ENCODE measurements around the gene RAB11FIP4.
"Not testable (repeated sequence)": the region's sequence is repeated elsewhere in the genome, so short reads cannot be mapped to it uniquely, and the experiment has no call there.

Gene RAB11FIP4

GRCh38 chr17:31433091-31433790 is 41.8 kb downstream of the RAB11FIP4 start:
- no peak for DNase-seq (ENCODE audit: low spot score)

- no peak for DNase-seq (ENCODE audit: low spot score)
Measured at GRCh38 chr17:31433811-31434726, 42.6 kb downstream of the RAB11FIP4 start.

GRCh38 chr17:31434727-31435050 is 43.2 kb downstream of the RAB11FIP4 start:
- DNase-seq (ENCODE audit: low spot score): no peak

GRCh38 chr17:31435581-31435980 is 44.1 kb downstream of the RAB11FIP4 start:
- DNase-seq (ENCODE audit: low spot score): no peak

- DNase-seq (ENCODE audit: low spot score): no peak
Measured at GRCh38 chr17:31437720-31438400, 46.4 kb downstream of the RAB11FIP4 start.

- DNase-seq (ENCODE audit: low spot score): no peak
Measured at GRCh38 chr17:31439716-31440115, 48.2 kb downstream of the RAB11FIP4 start.

- no peak for DNase-seq (ENCODE audit: low spot score)
Measured at GRCh38 chr17:31442276-31442675, 50.8 kb downstream of the RAB11FIP4 start.

GRCh38 chr17:31442856-31443255 is 51.4 kb downstream of the RAB11FIP4 start:
- DNase-seq (ENCODE audit: low spot score): not testable (repeated sequence)

- DNase-seq (ENCODE audit: low spot score): no peak
Measured at GRCh38 chr17:31443386-31443785, 51.9 kb downstream of the RAB11FIP4 start.

- DNase-seq (ENCODE audit: low spot score): no peak
Measured at GRCh38 chr17:31444026-31444425, 52.6 kb downstream of the RAB11FIP4 start.

GRCh38 chr17:31446195-31446967 is 54.9 kb downstream of the RAB11FIP4 start:
- DNase-seq (ENCODE audit: low spot score): no peak

GRCh38 chr17:31448467-31449077 is 57.1 kb downstream of the RAB11FIP4 start:
- DNase-seq (ENCODE audit: low spot score): no peak

- no peak for DNase-seq (ENCODE audit: low spot score)
Measured at GRCh38 chr17:31449111-31449510, 57.6 kb downstream of the RAB11FIP4 start.

- no peak for DNase-seq (ENCODE audit: low spot score)
Measured at GRCh38 chr17:31449746-31450145, 58.3 kb downstream of the RAB11FIP4 start.

GRCh38 chr17:31452101-31452500 is 60.6 kb downstream of the RAB11FIP4 start:
- DNase-seq (ENCODE audit: low spot score): no peak

GRCh38 chr17:31452561-31453110 is 61.2 kb downstream of the RAB11FIP4 start:
- no peak for DNase-seq (ENCODE audit: low spot score)

- no peak for DNase-seq (ENCODE audit: low spot score)
Measured at GRCh38 chr17:31453896-31454295, 62.4 kb downstream of the RAB11FIP4 start.

- no peak for DNase-seq (ENCODE audit: low spot score)
Measured at GRCh38 chr17:31456814-31457213, 65.3 kb downstream of the RAB11FIP4 start.

GRCh38 chr17:31457391-31458234 is 66.1 kb downstream of the RAB11FIP4 start:
- DNase-seq (ENCODE audit: low spot score): no peak

- no peak for DNase-seq (ENCODE audit: low spot score)
Measured at GRCh38 chr17:31458829-31459228, 67.4 kb downstream of the RAB11FIP4 start.
